ENCODE results near the gene DOCK2. TPM values are rescaled to one million over a fixed set of nuclear protein-coding genes. Genes with fewer than 3 reads are reported as not detected.

Gene DOCK2
- total RNA-seq, 1 experiment from 2014 or later, result 1.4 TPM

GRCh38 chr5:169874621-169875020, 237.5 kb downstream of the DOCK2 start:
- Histone ChIP-seq H3K9me3 (ENCODE audit: control insufficient read depth, insufficient read depth, low read depth, low read length) (no peaks in the 10 kb centered on the region), H3K27ac (ENCODE audit: low read length) (no peak overlapping the region), H3K4me1 (ENCODE audit: control insufficient read depth, insufficient read depth, low read length) (no peaks in the 10 kb centered on the region), H3K36me3 (ENCODE audit: control insufficient read depth, insufficient read depth, low read length) (no peaks in the 10 kb centered on the region), H3K27me3 (ENCODE audit: control insufficient read depth, insufficient read depth, low read length) (no peaks in the 10 kb centered on the region), H3K4me3 (ENCODE audit: low read depth in 2 of 2, low read length in 2 of 2) (no peak overlapping the region)
- ChIA-PET POLR2A (no interaction called here), CTCF (interaction anchor here (0.7 kb wide), 1 partner anchor 49 kb away, joined by 9 read pairs; no protein-coding TSS in a partner anchor)
- DNase-seq (ENCODE audit: low read depth, low spot score), result no peak
- no TSS peak for BruUV-seq (replicated peaks)
- in situ Hi-C loops (cut with HindIII; ENCODE audit: low pct_unique_long_range_greater_than_20kb, low sequenced_read_pairs) (no loop called here), intact Hi-C loops (cut with micrococcal nuclease; ENCODE audit: unreplicated experiment) (no loop called here)
- no peak for ATAC-seq
- TF ChIP-seq SIN3A (IDR thresholded peaks at IDR 0.05; ENCODE audit: borderline replicate concordance, insufficient read depth, low read depth, low read length) (no peak), REST (IDR thresholded peaks at IDR 0.05; ENCODE audit: insufficient read depth in 1 of 2, low read depth in 2 of 2, low read length in 1 of 2) (no peak), CTCF (IDR thresholded peaks at IDR 0.05) (no peak), POLR2AphosphoS5 (IDR thresholded peaks at IDR 0.05; ENCODE audit: low read depth, low read length) (no peak), TCF7L2 (IDR thresholded peaks at IDR 0.05; ENCODE audit: low read depth, low read length) (no peak)

- no peaks in the 10 kb centered on the region for H3K27me3 ChIP-seq (ENCODE audit: control insufficient read depth, insufficient read depth, low read length)
- ChIA-PET POLR2A (no interaction called here), CTCF (no interaction called here)
- no peak for ATAC-seq
- TF ChIP-seq CTCF (IDR thresholded peaks at IDR 0.05) (no peak), POLR2AphosphoS5 (IDR thresholded peaks at IDR 0.05; ENCODE audit: low read depth, low read length) (no peak), SIN3A (IDR thresholded peaks at IDR 0.05; ENCODE audit: borderline replicate concordance, insufficient read depth, low read depth, low read length) (no peak), TCF7L2 (IDR thresholded peaks at IDR 0.05; ENCODE audit: low read depth, low read length) (no peak), REST (IDR thresholded peaks at IDR 0.05; ENCODE audit: insufficient read depth in 1 of 2, low read depth in 2 of 2, low read length in 1 of 2) (no peak)
- in situ Hi-C loops (cut with HindIII; ENCODE audit: low pct_unique_long_range_greater_than_20kb, low sequenced_read_pairs), result no loop called here
- H3K9me3 ChIP-seq (ENCODE audit: control insufficient read depth, insufficient read depth, low read depth, low read length), result no peaks in the 10 kb centered on the region
- BruUV-seq (replicated peaks), result no TSS peak
- H3K4me1 ChIP-seq (ENCODE audit: control insufficient read depth, insufficient read depth, low read length), result no peaks in the 10 kb centered on the region
- intact Hi-C loops (cut with micrococcal nuclease; ENCODE audit: unreplicated experiment), result no loop called here
- no peaks in the 10 kb centered on the region for H3K36me3 ChIP-seq (ENCODE audit: control insufficient read depth, insufficient read depth, low read length)
- DNase-seq (ENCODE audit: low read depth, low spot score), result no peak
- H3K4me3 ChIP-seq (ENCODE audit: low read depth in 2 of 2, low read length in 2 of 2), result no peak overlapping the region
- no peak overlapping the region for H3K27ac ChIP-seq (ENCODE audit: low read length)
Measured at GRCh38 chr5:169875091-169875728, 238.1 kb downstream of the DOCK2 start.
